ENCODE results near the gene MANBA.

- TF ChIP-seq CTCF (IDR thresholded peaks at IDR 0.05; ENCODE audit: insufficient read depth, low read length, poor library complexity, severe bottlenecking) = no peak
- no peak for TF ChIP-seq EZH2phosphoT487 (conservative IDR thresholded peaks at IDR 0.05; ENCODE audit: low read length)
Observed at GRCh38 chr4:102604222-102604940, 156.4 kb downstream of the MANBA start.
